ENCODE data around the gene MALT1. TPM values are rescaled to one million over a fixed set of nuclear protein-coding genes. Genes with fewer than 3 reads are reported as not detected.

The MALT1 gene
- total RNA-seq, 1 donor from 2014 or later, result 25.8 TPM

- H3K27ac ChIP-seq, result no peak overlapping the region
- TF ChIP-seq, protein P1, sequence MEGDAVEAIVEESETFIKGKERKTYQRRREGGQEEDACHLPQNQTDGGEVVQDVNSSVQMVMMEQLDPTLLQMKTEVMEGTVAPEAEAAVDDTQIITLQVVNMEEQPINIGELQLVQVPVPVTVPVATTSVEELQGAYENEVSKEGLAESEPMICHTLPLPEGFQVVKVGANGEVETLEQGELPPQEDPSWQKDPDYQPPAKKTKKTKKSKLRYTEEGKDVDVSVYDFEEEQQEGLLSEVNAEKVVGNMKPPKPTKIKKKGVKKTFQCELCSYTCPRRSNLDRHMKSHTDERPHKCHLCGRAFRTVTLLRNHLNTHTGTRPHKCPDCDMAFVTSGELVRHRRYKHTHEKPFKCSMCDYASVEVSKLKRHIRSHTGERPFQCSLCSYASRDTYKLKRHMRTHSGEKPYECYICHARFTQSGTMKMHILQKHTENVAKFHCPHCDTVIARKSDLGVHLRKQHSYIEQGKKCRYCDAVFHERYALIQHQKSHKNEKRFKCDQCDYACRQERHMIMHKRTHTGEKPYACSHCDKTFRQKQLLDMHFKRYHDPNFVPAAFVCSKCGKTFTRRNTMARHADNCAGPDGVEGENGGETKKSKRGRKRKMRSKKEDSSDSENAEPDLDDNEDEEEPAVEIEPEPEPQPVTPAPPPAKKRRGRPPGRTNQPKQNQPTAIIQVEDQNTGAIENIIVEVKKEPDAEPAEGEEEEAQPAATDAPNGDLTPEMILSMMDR (IDR thresholded peaks at IDR 0.05), result no peak
- intact Hi-C loops (cut with DNase I), result no loop called here
- DNase-seq, result no peak
- H3K27me3 ChIP-seq, result no peaks in the 10 kb centered on the region
- no peak overlapping the region for H3K4me3 ChIP-seq
- no peaks in the 10 kb centered on the region for H3K9me3 ChIP-seq
- no peak for ATAC-seq
- H3K36me3 ChIP-seq, result no peaks in the 10 kb centered on the region
- H3K4me1 ChIP-seq, result no peaks in the 10 kb centered on the region
Measured at GRCh38 chr18:58633874-58634273, 37.4 kb upstream of the MALT1 start.

GRCh38 chr18:58635891-58636290, 35.4 kb upstream of the MALT1 start:
- no peak overlapping the region for H3K4me3 ChIP-seq
- H3K36me3 ChIP-seq, result no peaks in the 10 kb centered on the region
- DNase-seq, result no peak
- intact Hi-C loops (cut with DNase I), result no loop called here
- H3K9me3 ChIP-seq, result no peaks in the 10 kb centered on the region
- TF ChIP-seq, protein P1 (IDR thresholded peaks at IDR 0.05), result no peak
- no peak for ATAC-seq
- no peaks in the 10 kb centered on the region for H3K4me1 ChIP-seq
- H3K27ac ChIP-seq, result no peak overlapping the region
- H3K27me3 ChIP-seq, result no peaks in the 10 kb centered on the region

- Histone ChIP-seq H3K4me1 (no peaks in the 10 kb centered on the region), H3K27ac (no peak overlapping the region), H3K4me3 (no peak overlapping the region), H3K27me3 (no peaks in the 10 kb centered on the region), H3K9me3 (no peaks in the 10 kb centered on the region), H3K36me3 (no peaks in the 10 kb centered on the region)
- DNase-seq (no peak), ATAC-seq (no peak)
- TF ChIP-seq, protein P1 (IDR thresholded peaks at IDR 0.05), result no peak
- intact Hi-C loops (cut with DNase I), result no loop called here
Measured at GRCh38 chr18:58637197-58637596, 34.1 kb upstream of the MALT1 start.

GRCh38 chr18:58637946-58638345, 33.3 kb upstream of the MALT1 start:
- intact Hi-C loops (cut with DNase I), result no loop called here
- no peaks in the 10 kb centered on the region for H3K4me1 ChIP-seq
- no peak overlapping the region for H3K4me3 ChIP-seq
- DNase-seq (no peak), ATAC-seq (no peak)
- H3K9me3 ChIP-seq, result no peaks in the 10 kb centered on the region
- H3K36me3 ChIP-seq, result no peaks in the 10 kb centered on the region
- H3K27ac ChIP-seq, result no peak overlapping the region
- no peaks in the 10 kb centered on the region for H3K27me3 ChIP-seq
- TF ChIP-seq, protein P1 (IDR thresholded peaks at IDR 0.05), result no peak

DNA sequence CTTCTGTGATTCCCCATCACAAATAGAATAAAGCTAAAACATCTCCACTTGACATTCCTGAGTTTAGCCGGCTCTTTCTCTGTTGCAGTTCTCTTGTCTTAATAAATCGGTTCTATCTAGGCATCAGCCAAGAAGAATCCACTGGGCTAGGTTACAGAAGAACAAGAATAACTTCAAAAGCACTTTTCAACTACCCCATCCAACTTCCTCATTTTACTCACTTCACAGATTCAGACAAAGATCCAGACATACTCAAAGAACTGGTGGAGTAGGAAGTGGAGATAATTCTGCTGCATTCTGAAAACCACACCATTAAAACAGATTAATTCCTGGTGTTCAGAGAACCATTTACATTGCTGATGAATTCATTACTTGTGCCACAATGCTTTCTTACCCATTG, 32.8 kb upstream of the MALT1 start:
- intact Hi-C loops (cut with DNase I), result no loop called here
- Histone ChIP-seq H3K4me3 (no peak overlapping the region), H3K27me3 (no peaks in the 10 kb centered on the region), H3K27ac (no peak overlapping the region), H3K9me3 (no peaks in the 10 kb centered on the region), H3K4me1 (no peaks in the 10 kb centered on the region), H3K36me3 (no peaks in the 10 kb centered on the region)
- peak; percentile 39 for ATAC-seq
- DNase-seq, result no peak
- TF ChIP-seq, protein P1 (IDR thresholded peaks at IDR 0.05), result no peak

GRCh38 chr18:58639237-58639636, 32.0 kb upstream of the MALT1 start:
- Histone ChIP-seq H3K9me3 (no peaks in the 10 kb centered on the region), H3K27me3 (no peaks in the 10 kb centered on the region), H3K36me3 (no peaks in the 10 kb centered on the region), H3K4me3 (no peak overlapping the region), H3K27ac (no peak overlapping the region), H3K4me1 (no peaks in the 10 kb centered on the region)
- TF ChIP-seq, protein P1 (IDR thresholded peaks at IDR 0.05), result no peak
- DNase-seq (no peak), ATAC-seq (no peak)
- intact Hi-C loops (cut with DNase I), result no loop called here
